IPS-18c (cell line): Measurements from ENCODE around the gene PRPF31.

Source experiments
- H3K4me3 ChIP-seq: 2 replicates; pipeline ENCODE4 v1.7.0; 2013; ENCODE audit warnings: low read depth, mild to moderate bottlenecking, low read length, moderate library complexity; ENCODE audit not compliant: insufficient read depth
- H3K9me3 ChIP-seq: one replicate; pipeline ENCODE4 v1.6.1; 2013; ENCODE audit warnings: mild to moderate bottlenecking, low read length, moderate library complexity; ENCODE audit not compliant: control insufficient read depth, insufficient read depth

PRPF31 gene

GRCh38 chr19:54104998-54105715 is 10.4 kb upstream of the PRPF31 start:
- H3K4me3 ChIP-seq: no peak overlapping the region
- H3K9me3 ChIP-seq: no peaks in the 10 kb centered on the region

DNA sequence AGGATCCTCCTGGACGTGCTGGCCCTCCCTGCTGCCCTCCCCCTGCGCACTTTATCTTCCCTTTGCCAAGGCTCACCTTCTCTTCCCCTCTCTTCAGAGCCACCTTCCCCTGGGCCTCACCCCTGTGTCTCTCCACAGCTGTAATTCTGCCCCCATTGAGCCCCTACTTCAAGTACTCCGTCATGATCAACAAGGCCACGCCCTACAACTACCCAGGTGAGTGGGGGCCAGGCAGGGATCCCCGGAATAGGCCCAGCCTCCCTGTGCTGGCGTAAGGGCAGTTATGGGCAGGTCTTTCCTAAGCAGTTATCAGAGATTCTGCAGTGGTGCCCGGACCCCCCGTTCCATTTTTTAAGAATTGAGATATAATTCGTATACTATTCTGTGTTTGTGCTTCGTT is 9.8 kb upstream of the PRPF31 start:
- H3K9me3 ChIP-seq: no peaks in the 10 kb centered on the region

GRCh38 chr19:54106716-54107115 is 8.8 kb upstream of the PRPF31 start:
- no peaks in the 10 kb centered on the region for H3K9me3 ChIP-seq
- no peak overlapping the region for H3K4me3 ChIP-seq

More for the DNA sequence above, 9.8 kb upstream of the PRPF31 start:
- H3K4me3 ChIP-seq: no peak overlapping the region

DNA sequence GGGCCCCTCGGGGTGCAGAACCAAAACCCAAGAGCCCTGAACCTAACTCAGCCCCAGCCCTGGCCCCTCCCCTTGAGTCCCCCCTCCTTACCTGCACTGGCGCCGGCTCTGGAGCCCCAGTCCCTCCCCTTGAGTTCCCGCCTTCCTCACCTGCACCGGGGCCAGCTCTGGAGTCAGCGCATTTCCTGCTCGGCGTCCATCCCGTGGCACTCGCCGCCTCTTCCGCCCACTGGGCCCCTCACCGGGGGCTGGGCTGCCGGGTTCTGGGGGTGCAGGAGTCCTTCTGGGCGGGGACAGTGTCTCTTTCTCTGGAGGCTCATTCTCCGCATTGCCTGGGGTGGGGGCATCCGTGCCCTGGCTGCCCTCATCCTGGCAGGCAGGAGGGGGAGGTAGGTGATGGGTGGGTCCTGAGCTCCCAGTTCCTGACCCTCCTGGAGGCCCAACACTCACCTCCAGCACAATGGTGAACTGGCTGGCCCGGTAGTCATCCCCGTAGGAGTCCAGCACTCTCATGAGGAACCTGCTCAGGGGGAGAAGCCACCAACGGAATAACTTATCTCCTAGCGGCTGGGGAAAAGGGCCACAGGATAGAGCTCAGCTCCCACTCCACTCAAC is 7.6 kb upstream of the PRPF31 start:
- Histone ChIP-seq H3K4me3 (no peak overlapping the region), H3K9me3 (no peaks in the 10 kb centered on the region)

- H3K9me3 ChIP-seq: no peaks in the 10 kb centered on the region
- no peak overlapping the region for H3K4me3 ChIP-seq
Measured at GRCh38 chr19:54108496-54108895, 7.1 kb upstream of the PRPF31 start.

DNA sequence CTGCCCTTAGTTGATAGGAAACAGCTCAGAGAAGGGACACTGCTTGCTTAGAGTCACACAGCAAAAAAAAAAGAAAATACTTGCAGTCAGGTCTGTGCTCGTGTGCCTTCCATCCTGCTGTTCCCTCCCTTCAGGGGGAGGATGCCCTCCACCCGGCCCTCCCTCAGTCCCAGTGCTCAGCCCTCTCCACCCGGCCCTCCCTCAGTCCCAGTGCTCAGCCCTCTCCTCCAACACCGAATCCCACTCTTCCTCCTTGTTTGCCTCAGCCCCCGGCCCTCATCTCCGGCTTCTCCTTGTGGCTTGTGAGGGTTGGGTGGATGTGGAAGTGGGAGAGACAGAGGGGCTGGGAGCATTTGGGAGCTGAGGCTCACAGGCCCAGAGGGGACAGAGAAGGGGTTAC is 5.9 kb upstream of the PRPF31 start:
- H3K9me3 ChIP-seq: no peaks in the 10 kb centered on the region
- no peak overlapping the region for H3K4me3 ChIP-seq

GRCh38 chr19:54114340-54115108 is 1.0 kb upstream of the PRPF31 start:
- peak overlapping the region; percentile 87 for H3K4me3 ChIP-seq
- H3K9me3 ChIP-seq: no peaks in the 10 kb centered on the region

DNA sequence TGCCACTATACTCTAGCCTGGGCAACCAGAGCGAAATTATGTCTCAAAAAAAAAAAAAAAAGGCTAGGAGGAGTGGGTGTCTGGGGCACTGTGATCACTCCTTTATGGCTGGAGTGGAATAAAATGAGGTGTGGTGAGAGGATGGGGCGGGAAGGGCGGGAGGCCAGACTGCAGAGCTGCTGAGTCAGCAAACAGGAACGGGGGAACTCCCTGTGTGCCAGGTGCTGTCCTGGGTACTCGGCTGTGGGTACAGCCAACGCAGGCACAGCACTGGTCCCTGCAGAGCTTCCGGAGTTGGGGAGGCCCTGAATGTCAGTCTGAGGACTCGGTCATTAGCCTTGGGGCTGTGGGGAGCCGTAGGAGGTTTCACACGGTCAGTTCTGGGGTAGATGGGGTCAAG is 5.7 kb downstream of the PRPF31 start:
- Histone ChIP-seq H3K9me3 (no peaks in the 10 kb centered on the region), H3K4me3 (no peak overlapping the region)

DNA sequence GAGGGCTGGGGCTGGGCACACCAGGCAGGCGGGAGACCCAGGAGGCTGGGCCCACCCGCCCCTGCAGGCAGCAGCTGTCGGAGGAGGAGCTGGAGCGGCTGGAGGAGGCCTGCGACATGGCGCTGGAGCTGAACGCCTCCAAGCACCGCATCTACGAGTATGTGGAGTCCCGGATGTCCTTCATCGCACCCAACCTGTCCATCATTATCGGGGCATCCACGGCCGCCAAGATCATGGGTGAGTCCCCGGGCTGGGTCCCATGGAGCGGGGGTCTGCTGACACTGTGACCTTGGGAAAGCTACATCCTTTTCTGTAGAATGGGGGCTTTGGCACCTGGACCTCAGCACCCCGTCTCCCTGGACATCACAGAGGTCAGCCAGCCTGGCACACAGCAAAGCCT is 8.1 kb downstream of the PRPF31 start:
- H3K4me3 ChIP-seq: no peak overlapping the region
- no peaks in the 10 kb centered on the region for H3K9me3 ChIP-seq

GRCh38 chr19:54124393-54124792 is 8.8 kb downstream of the PRPF31 start:
- Histone ChIP-seq H3K9me3 (no peaks in the 10 kb centered on the region), H3K4me3 (no peak overlapping the region)

GRCh38 chr19:54125713-54126112 is 10.2 kb downstream of the PRPF31 start:
- H3K4me3 ChIP-seq: no peak overlapping the region
- H3K9me3 ChIP-seq: no peaks in the 10 kb centered on the region

DNA sequence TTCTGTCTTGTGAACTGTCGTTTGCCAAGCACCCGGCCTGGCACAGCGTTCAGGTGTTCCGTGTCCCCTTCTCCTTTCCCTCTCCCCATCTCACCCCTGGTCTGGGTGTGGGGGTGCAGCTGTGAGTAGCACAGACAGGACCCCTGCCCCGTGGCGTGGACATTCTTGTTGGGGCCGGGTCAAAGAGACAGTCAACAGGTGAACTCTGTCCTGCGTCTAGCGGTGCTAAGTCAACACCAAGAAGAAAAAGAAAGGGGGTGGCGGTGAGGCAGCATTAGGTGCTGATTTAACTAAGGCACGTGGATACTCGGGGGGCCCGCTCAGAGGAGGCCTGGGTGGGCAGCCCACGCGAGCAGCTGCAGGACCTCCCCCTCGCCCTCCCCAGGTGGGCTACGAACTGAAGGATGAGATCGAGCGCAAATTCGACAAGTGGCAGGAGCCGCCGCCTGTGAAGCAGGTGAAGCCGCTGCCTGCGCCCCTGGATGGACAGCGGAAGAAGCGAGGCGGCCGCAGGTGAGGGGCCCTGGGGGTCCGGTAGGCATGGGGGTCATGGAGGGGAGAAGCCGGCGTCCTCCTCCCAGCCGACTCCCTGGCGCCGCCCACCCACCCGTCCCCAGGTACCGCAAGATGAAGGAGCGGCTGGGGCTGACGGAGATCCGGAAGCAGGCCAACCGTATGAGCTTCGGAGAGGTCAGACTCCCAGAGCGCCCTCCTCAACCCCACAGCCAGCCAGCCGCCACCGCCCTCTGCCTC is 12.3 kb downstream of the PRPF31 start:
- H3K9me3 ChIP-seq: no peaks in the 10 kb centered on the region
- H3K4me3 ChIP-seq: no peak overlapping the region

DNA sequence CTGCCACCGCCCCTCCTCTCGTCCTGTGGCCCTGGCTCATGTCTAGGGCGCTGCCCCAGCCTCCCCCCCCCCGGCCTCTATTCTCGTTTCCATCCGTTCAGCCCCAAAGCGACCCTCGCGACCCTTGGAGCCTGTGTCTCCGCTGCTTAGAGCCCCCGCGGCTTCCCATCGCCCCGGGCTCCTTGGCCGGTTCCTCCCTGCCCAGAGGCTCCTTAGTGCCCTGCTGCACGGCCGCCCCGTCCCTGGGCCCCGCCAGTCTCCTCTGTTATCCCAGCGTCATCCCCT is 12.8 kb downstream of the PRPF31 start:
- H3K9me3 ChIP-seq: peaks cover 2% of the 10 kb centered on the region
- no peak overlapping the region for H3K4me3 ChIP-seq

GRCh38 chr19:54128796-54129616 is 13.5 kb downstream of the PRPF31 start:
- Histone ChIP-seq H3K4me3 (no peak overlapping the region), H3K9me3 (peaks cover 2% of the 10 kb centered on the region)

- Histone ChIP-seq H3K9me3 (peaks cover 2% of the 10 kb centered on the region), H3K4me3 (no peak overlapping the region)
Measured at GRCh38 chr19:54129617-54129996, 14.1 kb downstream of the PRPF31 start.

DNA sequence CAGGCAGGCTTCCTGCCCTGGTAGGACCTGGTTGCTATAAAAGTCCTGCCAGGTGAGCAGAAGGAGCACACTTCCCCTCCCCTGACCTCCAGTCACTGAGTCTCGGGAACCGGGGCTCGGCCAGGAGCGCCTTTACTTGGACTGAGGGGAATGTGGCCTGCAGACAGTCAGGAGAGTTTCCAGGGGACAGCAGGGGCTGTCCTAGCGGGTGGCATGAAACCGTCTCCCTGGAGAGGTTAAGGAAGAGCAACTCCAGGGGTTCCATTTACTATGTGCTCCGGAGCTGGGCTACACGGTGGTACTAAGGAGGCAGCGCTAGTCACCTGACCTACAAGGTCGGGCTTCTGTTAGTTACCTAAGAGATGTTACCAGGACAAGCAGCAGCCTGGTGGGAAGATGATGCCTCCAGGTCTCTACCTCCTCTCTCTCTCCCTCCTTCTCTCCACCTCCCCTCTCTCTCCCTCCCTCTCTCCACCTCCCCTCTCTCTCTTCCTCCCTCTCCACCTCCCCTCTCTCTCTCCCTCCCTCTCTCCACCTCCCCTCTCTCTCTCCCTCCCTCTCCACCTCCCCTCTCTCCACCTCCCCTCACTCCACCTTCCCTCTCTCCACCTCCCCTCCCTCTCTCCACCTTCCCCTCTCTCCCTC is 17.9 kb downstream of the PRPF31 start:
- Histone ChIP-seq H3K9me3 (peaks cover 2% of the 10 kb centered on the region), H3K4me3 (no peak overlapping the region)
